Measurements from ENCODE around the gene MTMR11. TPM values are rescaled to one million over a fixed set of nuclear protein-coding genes. Genes with fewer than 3 reads are reported as not detected.
A peak's percentile ranks its signal among the peaks of the same experiment; 100 is the strongest.
"Not testable (repeated sequence)": the region's sequence is repeated elsewhere in the genome, so short reads cannot be mapped to it uniquely, and the experiment has no call there.

The MTMR11 gene
- total RNA-seq, 1 experiment from 2014 or later, result 32.3 TPM

- no peak overlapping the region for H3K27ac Mint-ChIP-seq (ENCODE audit: unreplicated experiment)
- CTCF ChIA-PET, result interaction anchor here (0.7 to 1.1 kb wide), 4 partner anchors 24 to 225 kb away, joined by 3 to 14 read pairs (median 4); partner anchors contain the start of gene OTUD7B
- no peaks in the 10 kb centered on the region for H3K27me3 Mint-ChIP-seq (ENCODE audit: unreplicated experiment)
- H3K4me3 Mint-ChIP-seq (ENCODE audit: low read depth, unreplicated experiment), result no peak overlapping the region
- intact Hi-C loops (cut with micrococcal nuclease; ENCODE audit: unreplicated experiment), result loop anchor here (1.0 to 5.0 kb wide), 3 partner anchors 88 to 225 kb away; no protein-coding TSS in a partner anchor
- H3K9me3 Mint-ChIP-seq (ENCODE audit: low read depth, unreplicated experiment), result no peaks in the 10 kb centered on the region
- DNase-seq, result no peak
- no peak for TF ChIP-seq CTCF (IDR thresholded peaks at IDR 0.05; ENCODE audit: unreplicated experiment)
- H3K4me1 Mint-ChIP-seq (ENCODE audit: low read depth, unreplicated experiment), result no peaks in the 10 kb centered on the region
- no TSS peak for BruUV-seq (replicated peaks)
- H3K36me3 Mint-ChIP-seq (ENCODE audit: insufficient read depth, unreplicated experiment), result peaks cover 68% of the 10 kb centered on the region
Measured at GRCh38 chr1:149962736-149963135, 26.1 kb upstream of the MTMR11 start.

- DNase-seq, result peak; percentile 64
- intact Hi-C loops (cut with micrococcal nuclease; ENCODE audit: unreplicated experiment), result loop anchor here (5.0 kb wide), 2 partner anchors 205 to 225 kb away; no protein-coding TSS in a partner anchor
- TF ChIP-seq CTCF (IDR thresholded peaks at IDR 0.05; ENCODE audit: unreplicated experiment), result peak; percentile 44
- Mint-ChIP-seq H3K36me3 (ENCODE audit: insufficient read depth, unreplicated experiment) (peaks cover 69% of the 10 kb centered on the region), H3K9me3 (ENCODE audit: low read depth, unreplicated experiment) (no peaks in the 10 kb centered on the region), H3K27me3 (ENCODE audit: unreplicated experiment) (no peaks in the 10 kb centered on the region), H3K4me1 (ENCODE audit: low read depth, unreplicated experiment) (no peaks in the 10 kb centered on the region), H3K27ac (ENCODE audit: unreplicated experiment) (no peak overlapping the region), H3K4me3 (ENCODE audit: low read depth, unreplicated experiment) (no peak overlapping the region)
- CTCF ChIA-PET, result interaction anchor here (0.7 to 1.1 kb wide), 4 partner anchors 24 to 225 kb away, joined by 3 to 14 read pairs (median 4); partner anchors contain the start of gene OTUD7B
- BruUV-seq (replicated peaks), result no TSS peak
Measured at GRCh38 chr1:149962039-149962647, 25.5 kb upstream of the MTMR11 start.

GRCh38 chr1:149957548-149957947 is 20.9 kb upstream of the MTMR11 start:
- intact Hi-C loops (cut with micrococcal nuclease; ENCODE audit: unreplicated experiment); CTCF ChIA-PET; H3K4me3 Mint-ChIP-seq (ENCODE audit: low read depth, unreplicated experiment); H3K9me3 Mint-ChIP-seq (ENCODE audit: low read depth, unreplicated experiment); H3K27me3 Mint-ChIP-seq (ENCODE audit: unreplicated experiment); H3K27ac Mint-ChIP-seq (ENCODE audit: unreplicated experiment); DNase-seq; BruUV-seq (replicated peaks); H3K4me1 Mint-ChIP-seq (ENCODE audit: low read depth, unreplicated experiment): not testable (repeated sequence)
- H3K36me3 Mint-ChIP-seq (ENCODE audit: insufficient read depth, unreplicated experiment), result peaks cover 43% of the 10 kb centered on the region

- BruUV-seq (replicated peaks), result no TSS peak
- no peaks in the 10 kb centered on the region for H3K4me1 Mint-ChIP-seq (ENCODE audit: low read depth, unreplicated experiment)
- H3K27me3 Mint-ChIP-seq (ENCODE audit: unreplicated experiment), result no peaks in the 10 kb centered on the region
- H3K36me3 Mint-ChIP-seq (ENCODE audit: insufficient read depth, unreplicated experiment), result peaks cover 42% of the 10 kb centered on the region
- intact Hi-C loops (cut with micrococcal nuclease; ENCODE audit: unreplicated experiment), result no loop called here
- TF ChIP-seq CTCF (IDR thresholded peaks at IDR 0.05; ENCODE audit: unreplicated experiment), result no peak
- CTCF ChIA-PET, result no interaction called here
- peaks cover 2% of the 10 kb centered on the region for H3K9me3 Mint-ChIP-seq (ENCODE audit: low read depth, unreplicated experiment)
- H3K4me3 Mint-ChIP-seq (ENCODE audit: low read depth, unreplicated experiment), result no peak overlapping the region
- no peak overlapping the region for H3K27ac Mint-ChIP-seq (ENCODE audit: unreplicated experiment)
- no peak for DNase-seq
Measured at GRCh38 chr1:149949911-149950310, 13.2 kb upstream of the MTMR11 start.

GRCh38 chr1:149945206-149945605 is 8.5 kb upstream of the MTMR11 start:
- Mint-ChIP-seq H3K4me3 (ENCODE audit: low read depth, unreplicated experiment) (no peak overlapping the region), H3K9me3 (ENCODE audit: low read depth, unreplicated experiment) (no peaks in the 10 kb centered on the region), H3K27me3 (ENCODE audit: unreplicated experiment) (no peaks in the 10 kb centered on the region), H3K36me3 (ENCODE audit: insufficient read depth, unreplicated experiment) (peaks cover 36% of the 10 kb centered on the region), H3K4me1 (ENCODE audit: low read depth, unreplicated experiment) (peaks cover 9% of the 10 kb centered on the region), H3K27ac (ENCODE audit: unreplicated experiment) (no peak overlapping the region)
- intact Hi-C loops (cut with micrococcal nuclease; ENCODE audit: unreplicated experiment), result no loop called here
- no TSS peak for BruUV-seq (replicated peaks)
- TF ChIP-seq CTCF (IDR thresholded peaks at IDR 0.05; ENCODE audit: unreplicated experiment), result no peak
- CTCF ChIA-PET, result no interaction called here
- no peak for DNase-seq
